Esophagus muscularis mucosa (tissue), 3 donors: ENCODE data around the gene PCLAF.

Source experiments
- EP300 ChIP-seq: sonication (generic); formaldehyde crosslinking; IDR thresholded peaks from one replicate; pipeline ENCODE4 v1.6.1; 2017; ENCODE audit warnings: antibody characterized with exemption
- POLR2AphosphoS5 ChIP-seq, 2 donors: sonication (generic); formaldehyde crosslinking; IDR thresholded peaks; one replicate each; pipeline ENCODE4 v1.6.1; 2017; ENCODE audit warnings: antibody characterized with exemption in 2 of 2

DNA sequence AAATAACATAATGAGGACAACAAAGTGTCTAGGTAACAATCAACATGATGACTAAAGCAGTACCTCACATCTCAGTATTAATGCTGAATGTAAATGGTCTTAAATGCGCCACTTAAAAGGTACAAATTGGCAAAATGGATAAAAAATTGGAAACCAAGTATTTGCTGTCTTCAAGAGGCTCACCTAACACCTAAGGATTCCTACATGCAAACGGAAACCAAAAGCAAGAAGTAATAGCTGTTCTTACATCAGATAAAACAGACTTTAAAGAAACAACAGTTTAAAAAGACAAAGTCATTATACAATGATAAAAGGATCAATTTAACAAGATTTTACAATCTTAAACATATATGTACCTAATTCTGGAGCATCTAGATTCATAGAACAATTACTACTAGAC, 47.7 kb downstream of the PCLAF start:
- TF ChIP-seq POLR2AphosphoS5 (IDR thresholded peaks at IDR 0.05) = no peak
- no peak for TF ChIP-seq EP300
